NCI-H82 (cell line): ENCODE data around the gene ZFAND3.
A peak's percentile ranks its signal among the peaks of the same experiment; 100 is the strongest.

ENCODE experiments used
- DNase-seq: peaks from one replicate; lab custom pipeline; 2025; lab: John Stamatoyannopoulos, UW

Gene ZFAND3

GRCh38 chr6:38169977-38170526 lies 350.5 kb downstream of the ZFAND3 start:
- DNase-seq: no peak

GRCh38 chr6:38170666-38171355 lies 351.3 kb downstream of the ZFAND3 start:
- DNase-seq: no peak

GRCh38 chr6:38171997-38172738 lies 352.6 kb downstream of the ZFAND3 start:
- DNase-seq: no peak

- DNase-seq: no peak
These were observed 353.3 kb downstream of the ZFAND3 start for GRCh38 chr6:38172739-38173410.

GRCh38 chr6:38173909-38174308 lies 354.4 kb downstream of the ZFAND3 start:
- DNase-seq: no peak

GRCh38 chr6:38174315-38174714 lies 354.8 kb downstream of the ZFAND3 start:
- no peak for DNase-seq

- no peak for DNase-seq
These were observed 355.4 kb downstream of the ZFAND3 start for GRCh38 chr6:38174806-38175495.

GRCh38 chr6:38175786-38176185 lies 356.3 kb downstream of the ZFAND3 start:
- no peak for DNase-seq

- peak; percentile 97 for DNase-seq
These were observed 357.5 kb downstream of the ZFAND3 start for GRCh38 chr6:38176797-38177751.

GRCh38 chr6:38177882-38178583 lies 358.5 kb downstream of the ZFAND3 start:
- no peak for DNase-seq

- DNase-seq: no peak
These were observed 359.0 kb downstream of the ZFAND3 start for GRCh38 chr6:38178584-38178886.

GRCh38 chr6:38179300-38179699 lies 359.8 kb downstream of the ZFAND3 start:
- no peak for DNase-seq

GRCh38 chr6:38179794-38180430 lies 360.4 kb downstream of the ZFAND3 start:
- no peak for DNase-seq

GRCh38 chr6:38180586-38180985 lies 361.1 kb downstream of the ZFAND3 start:
- DNase-seq: no peak

- DNase-seq: no peak
These were observed 362.9 kb downstream of the ZFAND3 start for GRCh38 chr6:38182426-38182825.

GRCh38 chr6:38183856-38184584 lies 364.5 kb downstream of the ZFAND3 start:
- DNase-seq: no peak

GRCh38 chr6:38184585-38185080 lies 365.1 kb downstream of the ZFAND3 start:
- no peak for DNase-seq

GRCh38 chr6:38185244-38185643 lies 365.7 kb downstream of the ZFAND3 start:
- DNase-seq: no peak

- DNase-seq: no peak
These were observed 366.2 kb downstream of the ZFAND3 start for GRCh38 chr6:38185752-38186151.
